Neural cell (in vitro differentiated cells): ENCODE measurements around the gene PRCC. TPM values are rescaled to one million over a fixed set of nuclear protein-coding genes. Genes with fewer than 3 reads are reported as not detected.

Experiments used
- H2AFZ ChIP-seq: fragments of 200-600, 300-800 bp; sonication (generic), shearing (Covaris generic); 2 replicates; pipeline ENCODE4 v1.6.0; 2014; ENCODE audit warnings: low read depth, mild to moderate bottlenecking, antibody characterized with exemption, low read length, moderate library complexity
- H3F3A ChIP-seq: fragments of 200-600 bp; shearing (Covaris generic); 2 replicates; pipeline ENCODE4 v1.6.1; 2016; ENCODE audit warnings: mild to moderate bottlenecking, moderate library complexity, mixed read lengths, antibody characterized with exemption, low read length; ENCODE audit not compliant: insufficient read depth, poor library complexity, severe bottlenecking
- H3K27ac ChIP-seq: fragments of 200-600, 300-800 bp; sonication (generic), shearing (Covaris generic); 2 replicates; pipeline ENCODE4 v1.5.1; 2014; ENCODE audit warnings: mild to moderate bottlenecking, low read length, moderate library complexity
- H3K27me3 ChIP-seq: fragments of 300-800, 200-600 bp; sonication (generic), shearing (Covaris generic); 2 replicates; pipeline ENCODE4 v1.6.0; 2014; ENCODE audit warnings: mild to moderate bottlenecking, low read depth, low read length, moderate library complexity; ENCODE audit not compliant: insufficient read depth
- H3K36me3 ChIP-seq: fragments of 300-800, 200-600 bp; sonication (generic), shearing (Covaris generic); 2 replicates; pipeline ENCODE4 v1.5.1; 2014; ENCODE audit warnings: mild to moderate bottlenecking, antibody characterized with exemption, low read length, moderate library complexity; ENCODE audit not compliant: insufficient read depth
- H3K4me2 ChIP-seq: fragments of 300-800, 200-600 bp; sonication (generic), shearing (Covaris generic); 2 replicates; pipeline ENCODE4 v1.6.0; 2014; ENCODE audit warnings: mild to moderate bottlenecking, low read length
- H3K4me3 ChIP-seq: fragments of 300-800, 200-600 bp; sonication (generic), shearing (Covaris generic); 2 replicates; pipeline ENCODE4 v1.5.1; 2014; ENCODE audit warnings: mild to moderate bottlenecking, low read length, moderate library complexity
- H3K79me2 ChIP-seq: fragments of 200-600 bp; shearing (Covaris generic); replicated peaks from 2 replicates; pipeline ENCODE4 v1.6.0; 2014; ENCODE audit warnings: mild to moderate bottlenecking, low read length, moderate library complexity; ENCODE audit not compliant: insufficient read depth
- H3K9ac ChIP-seq: fragments of 300-800, 200-600 bp; sonication (generic), shearing (Covaris generic); 2 replicates; pipeline ENCODE4 v1.6.1; 2016; ENCODE audit warnings: mild to moderate bottlenecking, low read length, mixed read lengths
- H3K9me2 ChIP-seq: fragments of 200-600 bp; shearing (Covaris generic); 2 replicates; pipeline ENCODE4 v1.6.1; 2016; ENCODE audit warnings: mild to moderate bottlenecking, low read length, mixed read lengths; ENCODE audit not compliant: insufficient read depth
- H3K9me3 ChIP-seq: fragments of 200-600, 300-800 bp; sonication (generic), shearing (Covaris generic); 2 replicates; pipeline ENCODE4 v1.6.1; 2016; ENCODE audit warnings: mild to moderate bottlenecking, mixed run types, low read length, moderate library complexity, mixed read lengths
- H4K20me1 ChIP-seq: fragments of 200-600 bp; shearing (Covaris generic); 2 replicates; pipeline ENCODE4 v1.6.1; 2016; ENCODE audit warnings: mild to moderate bottlenecking, mixed run types; ENCODE audit not compliant: insufficient read depth
- CTCF ChIP-seq: fragments of 450-650 bp; IDR thresholded peaks from 2 replicates; pipeline ENCODE4 v1.5.1; 2014; ENCODE audit warnings: antibody characterized with exemption, mild to moderate bottlenecking, moderate library complexity; ENCODE audit not compliant: poor library complexity, severe bottlenecking
- EP300 ChIP-seq: fragments of 450-650 bp; conservative IDR thresholded peaks from 2 replicates; pipeline ENCODE4 v1.6.1; 2014; ENCODE audit warnings: antibody characterized with exemption, mild to moderate bottlenecking, moderate library complexity; ENCODE audit not compliant: poor library complexity, severe bottlenecking
- EZH2 ChIP-seq: fragments of 200-600, 300-800 bp; shearing (Covaris generic), sonication (generic); IDR thresholded peaks from 2 replicates; pipeline ENCODE4 v1.6.1; 2014; ENCODE audit warnings: antibody characterized with exemption, low read length, borderline replicate concordance, mild to moderate bottlenecking; ENCODE audit not compliant: insufficient read depth, poor library complexity, severe bottlenecking
- MXI1 ChIP-seq: fragments of 450-650 bp; conservative IDR thresholded peaks from 2 replicates; pipeline ENCODE4 v1.6.1; 2014; ENCODE audit warnings: antibody characterized with exemption, mild to moderate bottlenecking; ENCODE audit not compliant: poor library complexity, severe bottlenecking
- POLR2AphosphoS5 ChIP-seq: IDR thresholded peaks from 2 replicates; pipeline ENCODE4 v1.6.1; 2012
- RAD21 ChIP-seq: fragments of 450-650 bp; conservative IDR thresholded peaks from 2 replicates; pipeline ENCODE4 v1.6.1; 2014; ENCODE audit warnings: antibody characterized with exemption, mild to moderate bottlenecking, moderate library complexity
- SMC3 ChIP-seq: fragments of 450-650 bp; conservative IDR thresholded peaks from 2 replicates; pipeline ENCODE4 v1.6.1; 2014; ENCODE audit warnings: antibody characterized with exemption, mild to moderate bottlenecking, moderate library complexity; ENCODE audit not compliant: poor library complexity
- TAF1 ChIP-seq: IDR thresholded peaks from 2 replicates; pipeline ENCODE4 v1.6.1; 2012; ENCODE audit warnings: low read depth
- polyA plus RNA-seq: library from polyadenylated mRNA; depleted of rRNA; stranded (reverse); fragments of >200 nt; gene quantifications from 2 replicates; pipeline ENCODE4 v1.2.3, GENCODE V29; 2014
- TF ChIP-seq, protein P1 (sequence below): IDR thresholded peaks from 2 replicates; pipeline ENCODE4 v1.6.1; 2012; ENCODE audit warnings: borderline replicate concordance

The PRCC gene
- polyA plus RNA-seq, 1 donor from 2014 or later = 17.5 TPM

- Histone ChIP-seq H3F3A (no peaks in the 10 kb centered on the region), H3K9me2 (no peaks in the 10 kb centered on the region), H3K79me2 (peaks cover 60% of the 10 kb centered on the region), H4K20me1 (no peaks in the 10 kb centered on the region), H3K27ac (peak overlapping the region; percentile 93), H2AFZ (peak overlapping the region; percentile 45), H3K4me3 (peak overlapping the region; percentile 89), H3K9ac (peak overlapping the region; percentile 85), H3K4me2 (peak overlapping the region; percentile 94), H3K9me3 (no peaks in the 10 kb centered on the region), H3K27me3 (no peaks in the 10 kb centered on the region), H3K36me3 (no peaks in the 10 kb centered on the region)
- TF ChIP-seq EP300 (no peak), CTCF (no peak), TAF1 (no peak), POLR2AphosphoS5 (no peak), RAD21 (no peak), EZH2 (no peak), MXI1 (no peak), SMC3 (no peak)
- TF ChIP-seq, protein P1, sequence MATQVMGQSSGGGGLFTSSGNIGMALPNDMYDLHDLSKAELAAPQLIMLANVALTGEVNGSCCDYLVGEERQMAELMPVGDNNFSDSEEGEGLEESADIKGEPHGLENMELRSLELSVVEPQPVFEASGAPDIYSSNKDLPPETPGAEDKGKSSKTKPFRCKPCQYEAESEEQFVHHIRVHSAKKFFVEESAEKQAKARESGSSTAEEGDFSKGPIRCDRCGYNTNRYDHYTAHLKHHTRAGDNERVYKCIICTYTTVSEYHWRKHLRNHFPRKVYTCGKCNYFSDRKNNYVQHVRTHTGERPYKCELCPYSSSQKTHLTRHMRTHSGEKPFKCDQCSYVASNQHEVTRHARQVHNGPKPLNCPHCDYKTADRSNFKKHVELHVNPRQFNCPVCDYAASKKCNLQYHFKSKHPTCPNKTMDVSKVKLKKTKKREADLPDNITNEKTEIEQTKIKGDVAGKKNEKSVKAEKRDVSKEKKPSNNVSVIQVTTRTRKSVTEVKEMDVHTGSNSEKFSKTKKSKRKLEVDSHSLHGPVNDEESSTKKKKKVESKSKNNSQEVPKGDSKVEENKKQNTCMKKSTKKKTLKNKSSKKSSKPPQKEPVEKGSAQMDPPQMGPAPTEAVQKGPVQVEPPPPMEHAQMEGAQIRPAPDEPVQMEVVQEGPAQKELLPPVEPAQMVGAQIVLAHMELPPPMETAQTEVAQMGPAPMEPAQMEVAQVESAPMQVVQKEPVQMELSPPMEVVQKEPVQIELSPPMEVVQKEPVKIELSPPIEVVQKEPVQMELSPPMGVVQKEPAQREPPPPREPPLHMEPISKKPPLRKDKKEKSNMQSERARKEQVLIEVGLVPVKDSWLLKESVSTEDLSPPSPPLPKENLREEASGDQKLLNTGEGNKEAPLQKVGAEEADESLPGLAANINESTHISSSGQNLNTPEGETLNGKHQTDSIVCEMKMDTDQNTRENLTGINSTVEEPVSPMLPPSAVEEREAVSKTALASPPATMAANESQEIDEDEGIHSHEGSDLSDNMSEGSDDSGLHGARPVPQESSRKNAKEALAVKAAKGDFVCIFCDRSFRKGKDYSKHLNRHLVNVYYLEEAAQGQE = no peak
These were observed 21.0 kb upstream of the PRCC start for GRCh38 chr1:156746406-156746727.

DNA sequence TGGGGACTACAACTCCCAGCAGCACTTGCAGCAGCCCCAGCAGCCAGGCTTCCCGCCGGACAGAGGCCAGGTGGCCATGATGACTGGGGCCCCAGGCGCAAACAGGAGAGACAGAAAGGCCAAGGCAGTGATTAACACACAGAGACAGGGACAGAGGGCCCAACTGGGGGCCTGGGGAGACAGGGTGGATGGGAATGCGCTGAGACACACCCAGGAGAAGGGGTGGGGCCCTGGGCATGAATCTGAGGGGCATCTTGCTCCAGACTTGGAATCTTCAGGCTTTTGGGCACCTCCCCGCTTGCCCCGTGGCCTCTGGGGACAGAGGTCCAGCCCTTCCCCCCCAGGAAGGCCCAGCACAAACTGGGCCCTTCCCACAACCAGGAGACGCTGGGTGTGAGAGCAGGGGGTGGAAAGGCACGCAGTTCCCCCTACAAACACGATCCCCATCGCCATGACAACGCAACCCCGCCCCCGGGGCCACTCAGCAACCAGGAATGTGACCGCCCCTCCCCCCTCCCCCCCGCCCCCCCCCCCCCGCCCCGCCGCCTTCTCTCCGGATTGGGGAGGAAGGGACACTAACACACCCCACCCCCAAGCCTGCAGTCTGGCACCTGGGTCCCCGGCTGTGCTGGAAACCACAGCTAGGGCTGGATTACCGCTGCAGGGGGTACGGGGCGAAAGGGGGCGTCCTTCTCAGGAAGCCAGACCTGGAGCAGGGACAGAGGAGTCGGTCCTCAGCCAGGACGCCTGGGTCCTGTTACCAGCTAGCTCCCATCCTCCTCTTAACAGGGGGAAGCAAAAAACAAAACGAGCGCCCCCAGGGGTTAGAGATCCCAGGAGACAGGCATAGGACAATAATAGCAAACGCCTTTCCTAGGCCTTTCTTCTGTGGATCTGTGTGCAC lies 20.4 kb upstream of the PRCC start:
- no peak for TF ChIP-seq TAF1
- TF ChIP-seq MXI1 = peak; percentile 45
- peak; percentile 40 for TF ChIP-seq CTCF
- TF ChIP-seq, protein P1 = no peak
- peak overlapping the region; percentile 85 for H3K9ac ChIP-seq
- peak overlapping the region; percentile 94 for H3K4me2 ChIP-seq
- no peaks in the 10 kb centered on the region for H4K20me1 ChIP-seq
- H3K27ac ChIP-seq = peak overlapping the region; percentile 93
- H3K36me3 ChIP-seq = no peaks in the 10 kb centered on the region
- no peaks in the 10 kb centered on the region for H3K9me3 ChIP-seq
- no peaks in the 10 kb centered on the region for H3K27me3 ChIP-seq
- H3K4me3 ChIP-seq = peak overlapping the region; percentile 89
- H3F3A ChIP-seq = no peaks in the 10 kb centered on the region
- no peaks in the 10 kb centered on the region for H3K9me2 ChIP-seq
- H2AFZ ChIP-seq = peak overlapping the region; percentile 45
- H3K79me2 ChIP-seq = peaks cover 61% of the 10 kb centered on the region
